AG04449 (cell line): ENCODE measurements around the gene SOX4.
"Not testable (repeated sequence)": the region's sequence is repeated elsewhere in the genome, so short reads cannot be mapped to it uniquely, and the experiment has no call there.

Experiments
- CTCF ChIA-PET: fragments of 350-600 bp; formaldehyde crosslinking; extraction: SDS; loops from one replicate; lab custom pipeline; 2021; ENCODE audit warnings: antibody characterized with exemption; lab: Yijun Ruan, JAX
- POLR2A ChIA-PET: fragments of 400-600, 350-600 bp; formaldehyde crosslinking; extraction: SDS; loops from one replicate; lab custom pipeline; 2020; ENCODE audit warnings: antibody characterized with exemption, inconsistent platforms; lab: Yijun Ruan, JAX
- DNase-seq: peaks from one replicate; pipeline ENCODE4 v3.0.0-alpha.2; 2010; ENCODE audit warnings: low read depth, low spot score
- H3K4me3 ChIP-seq: 2 replicates; pipeline ENCODE4 v1.5.1; 2011; ENCODE audit warnings: low read depth, mild to moderate bottlenecking, control low read depth, low read length
- CTCF ChIP-seq: IDR thresholded peaks from one replicate; pipeline ENCODE4 v1.5.1; 2011; ENCODE audit warnings: mild to moderate bottlenecking, moderate library complexity, low read length, control low read depth, inconsistent platforms; ENCODE audit not compliant: insufficient read depth; ENCODE audit errors: missing control alignments

Gene SOX4

GRCh38 chr6:21593412-21593926, at the start of gene SOX4:
SOX4 (plus strand) TSS chr6:21593751; CDS start chr6:21594535, 784 bp downstream.
- H3K4me3 ChIP-seq = peak within 1 kb of the TSS; percentile 91
- peak; percentile 88 for DNase-seq
- CTCF ChIA-PET = interaction anchor here (0.6 to 9.3 kb wide), 9 partner anchors 343 to 1853 kb away, joined by 3 to 128 read pairs (median 6); no protein-coding TSS in a partner anchor
- POLR2A ChIA-PET = interaction anchor here (0.8 to 2.9 kb wide), 7 partner anchors 165 to 1287 kb away, joined by 3 to 23 read pairs (median 5); no protein-coding TSS in a partner anchor
- no peak for TF ChIP-seq CTCF

- POLR2A ChIA-PET, CTCF ChIA-PET, H3K4me3 ChIP-seq, DNase-seq: not testable (repeated sequence)
Measured at GRCh38 chr6:21552286-21552685, 41.3 kb upstream of the SOX4 start.

GRCh38 chr6:21554286-21554685, 39.3 kb upstream of the SOX4 start:
- TF ChIP-seq CTCF = no peak
- POLR2A ChIA-PET = no interaction called here
- CTCF ChIA-PET = no interaction called here
- H3K4me3 ChIP-seq = no peak overlapping the region
- DNase-seq = no peak

GRCh38 chr6:21555197-21555596, 38.4 kb upstream of the SOX4 start:
- H3K4me3 ChIP-seq = no peak overlapping the region
- POLR2A ChIA-PET = no interaction called here
- no peak for DNase-seq
- CTCF ChIA-PET = no interaction called here
- TF ChIP-seq CTCF = no peak

- POLR2A ChIA-PET = no interaction called here
- CTCF ChIA-PET = no interaction called here
- DNase-seq = no peak
- TF ChIP-seq CTCF = no peak
- H3K4me3 ChIP-seq = no peak overlapping the region
Measured at GRCh38 chr6:21556511-21556910, 37.0 kb upstream of the SOX4 start.

GRCh38 chr6:21556968-21557721, 36.4 kb upstream of the SOX4 start:
- TF ChIP-seq CTCF = no peak
- no peak overlapping the region for H3K4me3 ChIP-seq
- no peak for DNase-seq
- CTCF ChIA-PET = no interaction called here
- POLR2A ChIA-PET = no interaction called here
